Heart left ventricle (tissue), 13 donors: ENCODE data around the gene CNIH2.

Experiments used
- POLR2A ChIP-seq, 2 donors: fragments of 450-650 bp; IDR thresholded peaks; one replicate each; pipeline ENCODE4 v1.6.1; 2017; ENCODE audit warnings: antibody characterized with exemption in 2 of 2, mild to moderate bottlenecking in 2 of 2, moderate library complexity in 2 of 2
- TF ChIP-seq, protein P1 (sequence below), 12 donors: fragments of 200-600 bp; sonication (generic) in 4 of 12; IDR thresholded peaks; one replicate each; pipeline versions ENCODE4 v1.5.0 to v1.8.0; 2018 to 2022; ENCODE audit warnings: antibody characterized with exemption in 12 of 12, mild to moderate bottlenecking in 5 of 12
- donor health status: ischemic (EF 13 %, LVEDD 7.1; RV severe dilation, severe dysfunction).
- donor health status: DM: no; HTN: yes; CAD: no.
- donor health status: DM: no; HTN: no; CAD: no.
- donor health status: ischemic (EF 25% LVEDD 6.9; RV normal size, moderate dysfunction).
- donor health status: ischemic (EF 25% LVEDD 5.7; RV mildly dilated, moderate dysfunction).
- donor health status: ischemic (EF 35%, LVEDD 5.7; RV mildly dilated, moderate dysfunction).
- donor health status: nonischemic (EF 11% LVEDD 7.7; RV severe dilation, severe dysfunction).
- donor health status: DM: yes; HTN: yes; CAD: no.
- donor health status: PGD.
- donor health status: ischemic (EF 29% LVEDD 5.4; RV normal size, mild dysfunction).
- donor health status: nonischemic (EF 23%, LVEDD 6.1; RV moderate dilation, normal function).

- no peak for TF ChIP-seq POLR2A (IDR thresholded peaks at IDR 0.05)
- TF ChIP-seq, protein P1, sequence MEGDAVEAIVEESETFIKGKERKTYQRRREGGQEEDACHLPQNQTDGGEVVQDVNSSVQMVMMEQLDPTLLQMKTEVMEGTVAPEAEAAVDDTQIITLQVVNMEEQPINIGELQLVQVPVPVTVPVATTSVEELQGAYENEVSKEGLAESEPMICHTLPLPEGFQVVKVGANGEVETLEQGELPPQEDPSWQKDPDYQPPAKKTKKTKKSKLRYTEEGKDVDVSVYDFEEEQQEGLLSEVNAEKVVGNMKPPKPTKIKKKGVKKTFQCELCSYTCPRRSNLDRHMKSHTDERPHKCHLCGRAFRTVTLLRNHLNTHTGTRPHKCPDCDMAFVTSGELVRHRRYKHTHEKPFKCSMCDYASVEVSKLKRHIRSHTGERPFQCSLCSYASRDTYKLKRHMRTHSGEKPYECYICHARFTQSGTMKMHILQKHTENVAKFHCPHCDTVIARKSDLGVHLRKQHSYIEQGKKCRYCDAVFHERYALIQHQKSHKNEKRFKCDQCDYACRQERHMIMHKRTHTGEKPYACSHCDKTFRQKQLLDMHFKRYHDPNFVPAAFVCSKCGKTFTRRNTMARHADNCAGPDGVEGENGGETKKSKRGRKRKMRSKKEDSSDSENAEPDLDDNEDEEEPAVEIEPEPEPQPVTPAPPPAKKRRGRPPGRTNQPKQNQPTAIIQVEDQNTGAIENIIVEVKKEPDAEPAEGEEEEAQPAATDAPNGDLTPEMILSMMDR (IDR thresholded peaks at IDR 0.05), result no peak
Measured at GRCh38 chr11:66297610-66298009, 19.6 kb downstream of the CNIH2 start.
